T1000 (cell line): Measurements from ENCODE around the gene BCAS1.

Experiments
- DNase-seq: peaks from one replicate; lab custom pipeline; 2025; ENCODE audit warnings: mixed read lengths; lab: John Stamatoyannopoulos, UW

The BCAS1 gene

GRCh38 chr20:53926428-53927028 is 143.9 kb downstream of the BCAS1 start:
- peak; percentile 66 for DNase-seq

GRCh38 chr20:53925651-53926401 is 144.6 kb downstream of the BCAS1 start:
- no peak for DNase-seq

GRCh38 chr20:53923566-53924369 is 146.6 kb downstream of the BCAS1 start:
- DNase-seq, result no peak

GRCh38 chr20:53922901-53923314 is 147.5 kb downstream of the BCAS1 start:
- no peak for DNase-seq

GRCh38 chr20:53921443-53921973 is 148.9 kb downstream of the BCAS1 start:
- DNase-seq, result no peak

- DNase-seq, result no peak
Observed at GRCh38 chr20:53920647-53921245, 149.6 kb downstream of the BCAS1 start.

GRCh38 chr20:53919886-53920285 is 150.5 kb downstream of the BCAS1 start:
- no peak for DNase-seq

- DNase-seq, result no peak
Observed at GRCh38 chr20:53918949-53919361, 151.4 kb downstream of the BCAS1 start.

- no peak for DNase-seq
Observed at GRCh38 chr20:53918020-53918311, 152.4 kb downstream of the BCAS1 start.

GRCh38 chr20:53917145-53918019 is 153.0 kb downstream of the BCAS1 start:
- DNase-seq, result no peak

- no peak for DNase-seq
Observed at GRCh38 chr20:53916173-53916512, 154.3 kb downstream of the BCAS1 start.

GRCh38 chr20:53915446-53916172 is 154.8 kb downstream of the BCAS1 start:
- DNase-seq, result peak; percentile 94

- no peak for DNase-seq
Observed at GRCh38 chr20:53914781-53915445, 155.5 kb downstream of the BCAS1 start.

GRCh38 chr20:53914091-53914780 is 156.2 kb downstream of the BCAS1 start:
- no peak for DNase-seq

GRCh38 chr20:53911301-53911700 is 159.1 kb downstream of the BCAS1 start:
- DNase-seq, result no peak

- DNase-seq, result no peak
Observed at GRCh38 chr20:53910351-53911002, 159.9 kb downstream of the BCAS1 start.

GRCh38 chr20:53907968-53908751 is 162.2 kb downstream of the BCAS1 start:
- DNase-seq, result no peak

- no peak for DNase-seq
Observed at GRCh38 chr20:53905820-53906191, 164.6 kb downstream of the BCAS1 start.
